Tibial artery (tissue), 4 donors: Measurements from ENCODE around the gene WNK1.
"Not testable (repeated sequence)": the region's sequence is repeated elsewhere in the genome, so short reads cannot be mapped to it uniquely, and the experiment has no call there.

Experiments
- DNase-seq, 2 donors: peaks; one replicate each; pipeline ENCODE4 v3.0.0-alpha.2; 2019
- H3K27ac ChIP-seq, 2 donors: fragments of 200-600 bp; sonication (generic) in 1 of 2; 1 replicate in 1 of 2; 2 replicates in 1 of 2; pipeline ENCODE4 v1.5.1; 2018 to 2019; ENCODE audit warnings: mild to moderate bottlenecking in 1 of 2
- H3K27me3 ChIP-seq, 2 donors: fragments of 200-600 bp; sonication (generic) in 1 of 2; one replicate each; pipeline versions ENCODE4 v1.5.1 to v1.6.0; 2016 to 2019
- H3K36me3 ChIP-seq, 3 donors: fragments of 200-600 bp; sonication (generic) in 2 of 3; one replicate each; pipeline ENCODE4 v1.5.1; 2016 to 2019; ENCODE audit warnings: mild to moderate bottlenecking in 2 of 3
- H3K4me1 ChIP-seq, 4 donors: fragments of 200-600 bp; sonication (generic) in 2 of 4; 1 replicate in 3 of 4; 2 replicates in 1 of 4; pipeline ENCODE4 v1.5.1; 2016 to 2019
- H3K4me3 ChIP-seq, 2 donors: fragments of 200-600 bp; sonication (generic) in 1 of 2; 1 replicate in 1 of 2; 2 replicates in 1 of 2; pipeline ENCODE4 v1.5.1; 2018 to 2019; ENCODE audit warnings: mild to moderate bottlenecking in 2 of 2
- H3K9me3 ChIP-seq, 3 donors: fragments of 200-600 bp; sonication (generic) in 1 of 3; one replicate each; pipeline ENCODE4 v1.5.1; 2016 to 2019
- intact Hi-C: fragments of 100-400 bp; cut with DNase I; formaldehyde crosslinking; loops from one replicate; pipeline ENCODE4 v1.15.0; 2023; ENCODE audit warnings: low total_unique reads
- TF ChIP-seq, protein P1 (sequence below), 2 experiments: fragments of 200-600 bp in 1 of 2; fragments of 450-650 bp in 1 of 2; IDR thresholded peaks; one replicate each; pipeline ENCODE4 v1.5.1; 2017 to 2019; ENCODE audit warnings: antibody characterized with exemption in 2 of 2, mild to moderate bottlenecking in 1 of 2, moderate library complexity in 1 of 2

WNK1 gene

DNA sequence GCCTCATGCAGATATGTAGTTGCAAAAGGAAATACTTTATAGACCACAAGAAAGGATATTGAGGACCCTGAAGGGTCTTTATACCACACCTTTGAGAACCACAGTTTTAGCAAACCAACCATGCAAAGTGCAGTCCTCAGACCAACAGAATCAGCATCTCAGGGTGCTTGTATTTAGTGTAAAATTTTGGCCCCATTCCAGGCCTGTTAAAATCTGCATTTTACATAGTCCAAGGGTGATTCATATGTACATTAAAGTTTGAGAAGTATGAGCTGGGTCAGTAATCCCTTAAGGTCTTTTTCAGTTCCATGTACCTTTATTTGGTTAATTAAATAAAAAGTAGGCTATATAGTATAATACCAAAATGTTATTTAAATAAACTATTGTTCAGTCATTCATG, 91.2 kb downstream of the WNK1 start:
- H3K4me1 ChIP-seq: peaks cover 0 to 9% (median 5%) of the 10 kb centered on the region in 4 donors
- no peaks in the 10 kb centered on the region for H3K9me3 ChIP-seq
- H3K27ac ChIP-seq: no peak overlapping the region
- TF ChIP-seq, protein P1, sequence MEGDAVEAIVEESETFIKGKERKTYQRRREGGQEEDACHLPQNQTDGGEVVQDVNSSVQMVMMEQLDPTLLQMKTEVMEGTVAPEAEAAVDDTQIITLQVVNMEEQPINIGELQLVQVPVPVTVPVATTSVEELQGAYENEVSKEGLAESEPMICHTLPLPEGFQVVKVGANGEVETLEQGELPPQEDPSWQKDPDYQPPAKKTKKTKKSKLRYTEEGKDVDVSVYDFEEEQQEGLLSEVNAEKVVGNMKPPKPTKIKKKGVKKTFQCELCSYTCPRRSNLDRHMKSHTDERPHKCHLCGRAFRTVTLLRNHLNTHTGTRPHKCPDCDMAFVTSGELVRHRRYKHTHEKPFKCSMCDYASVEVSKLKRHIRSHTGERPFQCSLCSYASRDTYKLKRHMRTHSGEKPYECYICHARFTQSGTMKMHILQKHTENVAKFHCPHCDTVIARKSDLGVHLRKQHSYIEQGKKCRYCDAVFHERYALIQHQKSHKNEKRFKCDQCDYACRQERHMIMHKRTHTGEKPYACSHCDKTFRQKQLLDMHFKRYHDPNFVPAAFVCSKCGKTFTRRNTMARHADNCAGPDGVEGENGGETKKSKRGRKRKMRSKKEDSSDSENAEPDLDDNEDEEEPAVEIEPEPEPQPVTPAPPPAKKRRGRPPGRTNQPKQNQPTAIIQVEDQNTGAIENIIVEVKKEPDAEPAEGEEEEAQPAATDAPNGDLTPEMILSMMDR (IDR thresholded peaks at IDR 0.05): no peak
- DNase-seq: no peak
- H3K36me3 ChIP-seq: no peaks in the 10 kb centered on the region
- no peaks in the 10 kb centered on the region for H3K27me3 ChIP-seq
- no peak overlapping the region for H3K4me3 ChIP-seq
- intact Hi-C loops: no loop called here

DNA sequence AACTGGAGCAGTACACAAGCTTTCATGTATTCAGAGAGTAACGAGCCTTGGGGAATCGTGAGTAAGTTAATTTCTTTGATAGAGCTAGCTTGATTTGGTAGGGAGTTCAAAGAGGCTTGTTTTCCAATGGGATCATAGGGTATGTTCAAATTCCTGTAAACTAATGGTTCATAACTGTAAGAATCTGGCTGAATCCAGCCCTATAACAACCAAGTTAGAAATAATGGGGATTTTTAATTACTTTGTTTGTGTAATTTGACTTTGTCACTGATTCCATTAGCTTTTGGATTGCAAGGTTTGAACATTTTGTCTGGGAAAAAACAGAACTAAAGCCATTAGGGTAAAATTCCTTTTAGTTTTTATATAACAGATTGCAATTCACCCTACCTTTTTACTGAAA, 94.0 kb downstream of the WNK1 start:
- no peak overlapping the region for H3K4me3 ChIP-seq
- H3K27me3 ChIP-seq: no peaks in the 10 kb centered on the region
- DNase-seq: no peak
- intact Hi-C loops: no loop called here
- TF ChIP-seq, protein P1 (IDR thresholded peaks at IDR 0.05): no peak
- H3K27ac ChIP-seq: no peak overlapping the region
- no peaks in the 10 kb centered on the region for H3K9me3 ChIP-seq
- peaks cover 0 to 21% (median 8%) of the 10 kb centered on the region in 4 donors for H3K4me1 ChIP-seq
- no peaks in the 10 kb centered on the region for H3K36me3 ChIP-seq

GRCh38 chr12:848173-848865, 95.9 kb downstream of the WNK1 start:
- Histone ChIP-seq H3K9me3 (no peaks in the 10 kb centered on the region), H3K27me3 (no peaks in the 10 kb centered on the region), H3K36me3 (no peaks in the 10 kb centered on the region), H3K27ac (no peak overlapping the region), H3K4me1 (peaks cover 0 to 38% (median 14%) of the 10 kb centered on the region in 4 donors), H3K4me3 (no peak overlapping the region)
- DNase-seq: no peak
- intact Hi-C loops: no loop called here
- TF ChIP-seq, protein P1 (IDR thresholded peaks at IDR 0.05): no peak

GRCh38 chr12:848882-849527, 96.6 kb downstream of the WNK1 start:
- DNase-seq: no peak
- no peaks in the 10 kb centered on the region for H3K27me3 ChIP-seq
- H3K27ac ChIP-seq: no peak overlapping the region
- H3K36me3 ChIP-seq: no peaks in the 10 kb centered on the region
- no peaks in the 10 kb centered on the region for H3K9me3 ChIP-seq
- H3K4me1 ChIP-seq: peaks cover 0 to 42% (median 14%) of the 10 kb centered on the region in 4 donors
- intact Hi-C loops: no loop called here
- TF ChIP-seq, protein P1 (IDR thresholded peaks at IDR 0.05): no peak
- no peak overlapping the region for H3K4me3 ChIP-seq

DNA sequence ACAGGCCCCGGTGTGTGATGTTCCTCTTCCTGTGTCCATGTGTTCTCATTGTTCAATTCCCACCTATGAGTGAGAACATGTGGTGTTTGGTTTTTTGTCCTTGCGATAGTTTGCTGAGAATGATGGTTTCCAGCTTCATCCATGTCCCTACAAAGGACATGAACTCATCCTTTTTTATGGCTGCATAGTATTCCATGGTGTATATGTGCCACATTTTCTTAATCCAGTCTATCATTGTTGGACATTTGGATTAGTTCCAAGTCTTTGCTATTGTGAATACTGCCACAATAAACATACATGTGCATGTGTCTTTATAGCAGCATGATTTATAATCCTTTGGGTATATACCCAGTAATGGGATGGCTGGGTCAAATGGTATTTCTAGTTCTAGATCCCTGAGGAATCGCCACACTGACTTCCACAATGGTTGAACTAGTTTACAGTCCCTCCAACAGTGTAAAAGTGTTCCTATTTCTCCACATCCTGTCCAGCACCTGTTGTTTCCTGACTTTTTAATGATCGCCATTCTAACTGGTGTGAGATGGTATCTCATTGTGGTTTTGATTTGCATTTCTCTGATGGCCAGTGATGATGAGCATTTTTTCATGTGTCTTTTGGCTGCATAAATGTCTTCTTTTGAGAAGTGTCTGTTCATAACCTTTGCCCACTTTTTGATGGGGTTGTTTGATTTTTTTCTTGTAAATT, 97.5 kb downstream of the WNK1 start:
- intact Hi-C loops, H3K27ac ChIP-seq, H3K9me3 ChIP-seq, H3K27me3 ChIP-seq, H3K4me3 ChIP-seq, H3K36me3 ChIP-seq, DNase-seq: not testable (repeated sequence)
- H3K4me1 ChIP-seq: peaks cover 0 to 48% (median 14%) of the 10 kb centered on the region in 4 donors

DNA sequence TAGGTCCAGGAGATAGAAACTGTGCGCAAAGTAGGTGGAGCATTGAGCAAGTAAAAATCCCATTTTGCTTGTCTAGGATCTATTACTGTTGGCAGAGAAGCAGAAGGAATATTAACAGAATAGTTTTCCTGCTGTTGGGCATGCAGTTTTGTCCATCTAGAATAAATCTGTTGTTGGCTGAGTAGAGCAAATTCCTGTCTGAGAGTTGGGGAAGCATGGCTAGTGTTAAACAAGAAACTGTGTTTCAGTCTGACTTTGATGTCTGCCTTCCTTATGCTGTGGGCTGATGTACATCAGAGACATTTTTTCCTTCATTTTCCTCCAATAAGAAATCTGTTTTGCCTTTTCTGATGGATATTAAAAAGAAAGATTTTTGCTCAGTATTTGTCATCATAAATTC, 99.0 kb downstream of the WNK1 start:
- Histone ChIP-seq H3K36me3 (no peaks in the 10 kb centered on the region), H3K4me1 (peaks cover 0 to 56% (median 15%) of the 10 kb centered on the region in 4 donors), H3K27me3 (no peaks in the 10 kb centered on the region), H3K9me3 (no peaks in the 10 kb centered on the region), H3K4me3 (peak overlapping the region; percentile 19 to 29), H3K27ac (peak overlapping the region; percentile 60 to 67)
- no peak for DNase-seq
- intact Hi-C loops: no loop called here
- TF ChIP-seq, protein P1 (IDR thresholded peaks at IDR 0.05): no peak
